Right lobe of liver (tissue), 4 donors: ENCODE data around the gene SEC14L1.

ENCODE experiments used
- POLR2A ChIP-seq: fragments of 450-650 bp; IDR thresholded peaks from one replicate; pipeline ENCODE4 v1.6.1; 2017; ENCODE audit warnings: antibody characterized with exemption, mild to moderate bottlenecking
- TF ChIP-seq, protein P1 (sequence below), 4 donors: fragments of 200-600 bp in 3 of 4; fragments of 450-650 bp in 1 of 4; IDR thresholded peaks; one replicate each; pipeline versions ENCODE4 v1.5.1 to v1.8.0; 2016 to 2022; ENCODE audit warnings: antibody characterized with exemption in 4 of 4, mild to moderate bottlenecking in 2 of 4
- donor health status: DM: no; HTN: no; CAD: no.
- donor health status: DM: no; HTN: no; CAD: no.
- donor health status: DM: no; HTN: yes; CAD: no.

DNA sequence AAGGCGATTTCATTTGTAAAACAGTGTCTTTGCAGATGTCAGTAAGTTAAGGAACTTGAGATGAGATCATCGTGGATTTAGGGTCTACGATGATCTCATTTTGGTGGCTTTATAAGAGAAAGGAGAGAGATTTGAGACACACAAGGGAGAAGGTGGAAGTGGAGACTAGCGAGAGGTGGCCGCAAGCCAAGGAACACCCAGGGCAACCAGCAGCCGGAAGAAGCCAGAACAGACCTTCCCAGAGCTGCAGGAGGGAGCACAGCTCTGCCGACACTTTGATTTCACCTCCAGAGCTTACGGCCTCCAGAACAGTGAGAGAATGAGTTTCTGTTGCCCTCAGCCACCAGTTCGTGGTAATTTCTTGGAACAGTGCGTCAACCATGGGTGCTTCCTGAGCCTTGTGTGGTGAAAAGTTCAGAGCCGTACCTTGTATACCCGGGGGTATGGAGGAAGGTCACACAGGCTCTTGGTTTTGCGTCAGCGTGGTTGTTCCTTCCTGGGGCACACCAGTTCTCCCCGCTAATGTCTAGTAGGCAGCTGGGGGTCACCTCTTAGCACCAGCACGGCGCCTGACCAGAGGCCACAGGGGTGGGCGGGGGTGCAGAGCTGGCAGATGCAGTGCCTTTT, 12.9 kb upstream of the SEC14L1 start:
- peak; percentile 55 for TF ChIP-seq POLR2A
- TF ChIP-seq, protein P1, sequence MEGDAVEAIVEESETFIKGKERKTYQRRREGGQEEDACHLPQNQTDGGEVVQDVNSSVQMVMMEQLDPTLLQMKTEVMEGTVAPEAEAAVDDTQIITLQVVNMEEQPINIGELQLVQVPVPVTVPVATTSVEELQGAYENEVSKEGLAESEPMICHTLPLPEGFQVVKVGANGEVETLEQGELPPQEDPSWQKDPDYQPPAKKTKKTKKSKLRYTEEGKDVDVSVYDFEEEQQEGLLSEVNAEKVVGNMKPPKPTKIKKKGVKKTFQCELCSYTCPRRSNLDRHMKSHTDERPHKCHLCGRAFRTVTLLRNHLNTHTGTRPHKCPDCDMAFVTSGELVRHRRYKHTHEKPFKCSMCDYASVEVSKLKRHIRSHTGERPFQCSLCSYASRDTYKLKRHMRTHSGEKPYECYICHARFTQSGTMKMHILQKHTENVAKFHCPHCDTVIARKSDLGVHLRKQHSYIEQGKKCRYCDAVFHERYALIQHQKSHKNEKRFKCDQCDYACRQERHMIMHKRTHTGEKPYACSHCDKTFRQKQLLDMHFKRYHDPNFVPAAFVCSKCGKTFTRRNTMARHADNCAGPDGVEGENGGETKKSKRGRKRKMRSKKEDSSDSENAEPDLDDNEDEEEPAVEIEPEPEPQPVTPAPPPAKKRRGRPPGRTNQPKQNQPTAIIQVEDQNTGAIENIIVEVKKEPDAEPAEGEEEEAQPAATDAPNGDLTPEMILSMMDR (IDR thresholded peaks at IDR 0.05), result no peak
